Skin of body (tissue), 2 donors: ENCODE measurements around the gene MAP2K2. TPM values are rescaled to one million over a fixed set of nuclear protein-coding genes. Genes with fewer than 3 reads are reported as not detected.

Source experiments
- DNase-seq: peaks from one replicate; lab custom pipeline; 2025; lab: John Stamatoyannopoulos, UW
- total RNA-seq: library from RNA; depleted of rRNA; stranded (reverse); fragments of >200 nt; gene quantifications from one replicate; pipeline ENCODE4 v1.2.3, GENCODE V29; 2014

The MAP2K2 gene
- total RNA-seq, 1 donor from 2014 or later, result 54.5 TPM

DNA sequence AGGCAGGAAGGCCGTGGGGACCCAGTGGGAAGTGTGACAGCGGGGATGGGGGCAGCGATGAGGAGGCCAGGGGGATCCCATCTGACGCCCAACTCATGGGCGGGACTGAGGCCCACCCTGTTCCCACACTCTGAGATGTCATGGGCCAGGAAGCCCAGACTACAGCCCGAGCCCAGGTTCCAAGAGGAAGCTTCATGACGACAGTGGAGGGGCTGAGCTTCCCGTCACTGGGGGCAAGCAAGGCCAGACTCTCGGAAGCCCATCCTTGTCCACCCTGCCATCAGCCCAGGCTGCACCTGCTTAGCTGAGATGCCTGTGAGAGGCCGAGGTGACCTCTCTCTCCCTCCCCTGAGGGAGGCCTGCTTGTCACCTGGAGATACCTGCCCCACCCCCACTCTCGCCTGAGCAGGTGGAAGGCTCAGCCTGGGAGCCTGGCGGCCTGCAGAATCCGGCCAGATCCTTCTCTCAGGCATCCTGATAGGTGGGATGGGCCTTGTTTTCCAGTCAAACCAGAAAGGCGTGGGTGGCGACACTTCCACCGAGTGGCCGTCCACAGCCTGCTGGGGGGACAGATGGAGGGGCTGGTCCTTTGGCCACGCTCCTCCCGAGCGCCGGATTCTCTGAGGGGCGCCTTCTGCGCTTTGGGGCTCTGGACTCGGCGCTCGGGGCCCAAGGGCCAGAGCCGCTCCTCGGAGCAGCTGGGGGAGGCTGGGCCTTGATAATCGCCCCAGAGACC, 62.1 kb downstream of the MAP2K2 start:
- DNase-seq, result no peak

DNA sequence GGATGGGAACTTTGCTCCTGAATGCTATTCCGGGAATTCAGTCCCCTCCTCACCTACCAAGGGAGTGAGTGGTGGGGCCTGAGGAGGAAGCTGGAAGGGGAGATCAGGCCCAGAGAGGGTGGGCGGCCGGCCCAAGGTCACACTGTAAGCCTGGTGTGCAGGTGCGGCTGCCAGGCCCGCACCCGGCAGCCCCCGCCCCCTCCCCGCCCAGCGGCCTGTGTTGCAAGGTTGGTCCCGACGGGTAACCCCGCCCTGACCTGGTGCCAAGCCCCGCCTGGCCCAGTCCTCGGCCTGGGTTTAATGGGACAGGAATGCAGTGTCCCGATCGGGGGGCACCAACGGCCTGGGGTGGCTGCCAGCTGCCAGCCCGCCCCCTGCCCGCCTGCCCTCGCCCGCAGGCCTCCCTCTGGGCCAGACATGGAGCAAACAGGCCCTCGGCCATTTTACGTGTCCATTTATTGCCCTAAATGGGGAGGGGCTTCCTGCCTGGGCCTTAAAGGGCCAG, 62.7 kb downstream of the MAP2K2 start:
- DNase-seq, result no peak

DNA sequence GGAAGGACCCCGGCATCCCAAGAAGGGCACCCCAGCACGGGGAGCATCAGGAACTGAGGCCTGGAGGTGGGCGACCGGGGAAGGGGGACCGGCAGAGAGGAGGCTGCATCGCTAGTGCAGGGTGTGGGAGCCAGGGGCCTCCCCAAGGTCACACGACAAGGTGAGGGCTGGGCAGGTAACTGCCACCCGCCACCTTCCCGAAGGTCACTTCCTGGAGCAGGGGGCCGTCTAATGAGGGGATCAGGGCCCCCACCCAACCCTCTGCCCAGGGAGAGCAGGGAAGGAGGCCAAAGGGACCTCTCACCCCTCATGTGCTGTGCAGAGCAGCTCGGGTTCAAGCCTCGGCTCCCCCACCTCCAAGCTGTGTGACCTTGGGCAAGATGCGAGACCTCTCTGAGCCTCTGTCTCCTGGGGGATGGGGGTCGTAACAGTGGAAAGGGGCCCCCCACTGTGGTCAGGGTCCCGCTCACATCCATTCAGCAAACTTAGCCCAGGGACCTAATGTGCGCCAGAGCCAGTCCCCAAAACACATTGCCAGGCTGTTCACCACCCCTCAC, 63.2 kb downstream of the MAP2K2 start:
- no peak for DNase-seq

DNA sequence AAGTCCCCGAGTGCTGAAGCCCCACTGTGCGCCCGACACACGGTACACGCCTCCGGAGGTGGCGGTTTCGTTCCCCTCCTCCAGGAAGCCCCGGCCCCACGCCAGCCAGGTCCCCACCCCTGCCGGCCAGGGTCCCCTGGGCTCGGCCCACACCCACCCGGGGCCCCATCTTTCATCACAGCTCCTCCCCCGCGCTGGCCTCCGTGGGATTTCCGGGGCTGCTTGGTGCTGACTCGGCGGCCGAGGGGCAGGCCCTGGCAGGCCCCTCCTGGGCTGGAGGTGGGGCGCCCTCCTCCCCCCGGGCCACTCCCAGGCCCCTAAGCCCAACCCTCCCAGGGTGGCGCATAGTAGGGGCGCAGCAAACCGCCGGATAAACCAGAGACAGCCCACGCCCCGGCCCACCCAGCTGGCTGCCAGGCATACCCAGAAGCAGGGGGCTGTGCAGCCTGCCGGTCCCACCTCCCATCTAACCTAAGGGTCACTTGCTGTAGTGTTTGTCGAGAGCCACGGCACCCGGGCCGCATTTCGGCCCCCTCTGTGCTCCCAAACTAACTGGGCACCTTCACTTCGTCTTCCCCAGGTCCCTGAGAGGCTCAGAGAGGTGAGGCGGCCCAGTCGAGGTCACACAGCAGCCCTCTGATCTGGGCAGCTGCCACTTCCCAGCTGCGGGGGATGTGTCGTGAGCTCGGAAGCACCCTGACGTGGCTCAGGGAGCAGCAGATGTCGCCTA, 63.9 kb downstream of the MAP2K2 start:
- no peak for DNase-seq

DNA sequence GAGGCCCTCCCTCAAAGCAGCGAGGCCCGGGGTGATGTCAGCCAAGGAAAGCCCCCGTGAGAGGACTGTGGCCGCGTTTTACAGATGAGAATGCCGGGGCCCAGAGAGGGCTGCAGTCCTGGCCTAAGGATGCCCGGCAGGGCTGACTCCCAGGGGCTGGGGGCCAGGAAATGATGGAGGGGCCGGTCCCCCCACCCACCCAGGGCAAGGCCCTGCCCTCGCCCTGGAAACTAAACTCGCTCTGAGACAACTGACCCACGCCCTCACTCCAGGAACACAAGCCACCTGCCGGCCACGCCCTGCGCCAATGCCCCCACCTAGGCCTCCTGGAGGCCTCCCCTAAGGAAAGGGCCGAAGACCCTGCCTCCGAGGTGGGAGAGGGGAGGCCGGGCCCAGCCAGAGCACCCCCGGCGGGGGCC, 64.5 kb downstream of the MAP2K2 start:
- no peak for DNase-seq

DNA sequence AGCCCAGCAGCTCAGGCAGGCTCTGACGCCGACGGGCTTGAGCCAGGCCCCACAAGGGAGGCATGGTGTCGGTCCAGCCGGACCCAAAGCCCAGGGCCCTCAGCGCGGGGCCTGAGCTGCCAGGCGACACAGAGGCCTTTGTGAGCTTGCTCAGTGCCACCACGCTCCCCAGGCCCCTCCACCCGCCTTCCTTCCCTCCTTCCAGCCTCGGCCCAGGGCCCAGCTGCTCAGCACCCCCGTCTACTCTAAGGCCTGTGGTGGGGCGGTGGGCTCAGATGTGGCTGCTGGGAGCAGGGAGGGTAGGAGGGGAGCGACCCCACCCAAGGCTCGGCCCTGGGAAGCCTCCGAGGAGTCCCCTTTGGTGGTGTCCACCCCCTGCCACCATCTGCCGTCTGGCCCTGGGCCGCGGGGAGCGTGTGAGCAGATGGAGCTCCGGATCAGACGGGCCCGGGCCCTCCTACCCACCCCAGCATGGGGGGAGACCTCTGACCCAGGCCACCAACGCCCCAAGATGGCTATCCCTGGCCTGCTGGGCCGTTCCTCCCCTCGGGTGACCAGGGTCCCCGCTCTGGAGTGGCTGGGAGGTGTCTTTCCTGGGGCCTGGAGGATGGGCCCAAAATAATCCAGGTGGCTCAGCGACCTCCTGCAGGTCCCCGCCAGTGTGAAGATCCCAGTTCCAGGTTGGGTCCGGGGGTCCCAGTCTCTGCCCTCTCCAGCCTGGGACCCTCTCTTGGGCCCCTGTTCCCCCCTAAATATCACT, 65.0 kb downstream of the MAP2K2 start:
- DNase-seq, result no peak

GRCh38 chr19:4057931-4058692, 65.8 kb downstream of the MAP2K2 start:
- no peak for DNase-seq

GRCh38 chr19:4055209-4055552, 68.7 kb downstream of the MAP2K2 start:
- no peak for DNase-seq

DNA sequence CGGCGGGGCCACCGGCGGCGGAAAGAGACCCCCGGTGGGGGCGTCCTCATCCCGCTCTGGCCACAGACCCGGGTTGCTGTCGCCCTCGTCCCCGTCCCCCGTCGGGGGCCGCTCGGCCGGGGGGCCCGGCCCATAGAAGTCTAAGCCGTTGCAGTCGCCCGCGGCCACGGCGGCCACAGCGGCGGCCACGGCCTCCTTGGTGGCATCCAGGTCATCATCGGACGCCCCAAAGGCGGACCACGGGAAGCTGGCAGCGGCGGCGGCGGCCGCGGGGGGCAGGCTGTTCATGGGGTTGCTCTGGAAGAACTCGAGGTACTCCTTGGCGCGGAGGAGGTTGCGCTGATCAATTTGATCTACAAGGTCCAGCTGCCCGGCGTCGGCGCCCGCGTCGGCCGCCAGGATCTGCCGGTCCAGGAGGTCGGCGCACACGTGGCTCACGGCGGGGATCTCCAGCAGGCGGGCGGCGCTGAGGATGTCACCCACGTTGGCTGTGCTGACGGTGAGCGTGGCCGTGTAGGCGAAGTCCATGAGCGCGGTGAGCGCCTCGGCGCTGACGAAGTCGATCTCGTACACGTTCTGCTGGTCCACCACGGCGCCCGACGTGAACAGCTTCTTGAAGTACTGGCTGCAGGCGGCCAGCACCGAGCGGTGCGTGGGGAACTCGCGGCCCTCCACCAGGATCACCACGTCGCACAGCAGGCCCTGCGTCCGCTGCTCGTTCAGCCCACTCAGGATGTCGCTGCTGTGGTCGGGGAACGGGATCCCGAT, 69.3 kb downstream of the MAP2K2 start:
- DNase-seq, result no peak

GRCh38 chr19:4053423-4054324, 70.2 kb downstream of the MAP2K2 start:
- no peak for DNase-seq

GRCh38 chr19:4052993-4053422, 70.9 kb downstream of the MAP2K2 start:
- no peak for DNase-seq

DNA sequence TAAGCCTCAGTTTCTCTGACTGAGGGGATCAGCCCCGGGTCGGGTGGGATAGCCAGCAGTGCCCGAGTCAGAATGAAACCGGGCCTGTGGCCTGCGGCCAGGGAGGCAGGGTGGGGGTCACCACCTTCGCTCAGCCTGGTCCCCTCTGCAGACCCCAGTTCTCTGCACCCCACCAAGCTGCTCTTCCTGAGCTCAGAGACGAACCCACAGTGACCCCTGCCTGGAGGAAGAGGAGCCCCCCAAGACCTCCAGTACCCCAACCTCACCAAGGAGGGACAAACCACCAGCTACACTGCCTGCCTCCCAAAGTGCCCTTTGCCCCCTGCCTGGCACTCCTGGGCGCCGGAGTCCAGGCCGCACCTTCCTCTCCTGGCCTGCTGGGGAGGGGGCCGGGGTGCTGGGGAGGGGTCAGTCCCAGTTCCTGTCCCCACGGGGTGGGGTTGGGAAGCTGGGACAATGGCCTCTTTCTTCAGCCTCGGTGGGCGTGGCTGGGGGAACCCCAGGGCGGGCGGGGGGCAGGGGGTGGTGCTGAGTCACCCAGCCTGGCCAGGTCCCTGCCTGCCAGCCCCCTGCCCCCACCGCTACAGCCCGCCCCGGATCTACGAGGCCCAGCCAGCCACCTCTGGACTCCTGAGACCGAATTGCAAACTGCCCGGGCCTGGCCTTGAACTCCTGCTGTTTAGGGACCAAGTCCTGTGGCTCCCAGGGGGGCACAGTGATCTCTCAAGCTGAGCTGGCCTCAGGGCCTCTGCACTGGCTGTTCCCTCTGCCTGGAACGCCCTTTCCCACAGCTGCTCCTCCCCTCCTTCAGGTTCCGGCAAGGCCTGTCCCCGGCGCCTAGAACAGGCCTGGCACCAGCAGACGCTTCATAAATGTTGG, 71.6 kb downstream of the MAP2K2 start:
- no peak for DNase-seq

DNA sequence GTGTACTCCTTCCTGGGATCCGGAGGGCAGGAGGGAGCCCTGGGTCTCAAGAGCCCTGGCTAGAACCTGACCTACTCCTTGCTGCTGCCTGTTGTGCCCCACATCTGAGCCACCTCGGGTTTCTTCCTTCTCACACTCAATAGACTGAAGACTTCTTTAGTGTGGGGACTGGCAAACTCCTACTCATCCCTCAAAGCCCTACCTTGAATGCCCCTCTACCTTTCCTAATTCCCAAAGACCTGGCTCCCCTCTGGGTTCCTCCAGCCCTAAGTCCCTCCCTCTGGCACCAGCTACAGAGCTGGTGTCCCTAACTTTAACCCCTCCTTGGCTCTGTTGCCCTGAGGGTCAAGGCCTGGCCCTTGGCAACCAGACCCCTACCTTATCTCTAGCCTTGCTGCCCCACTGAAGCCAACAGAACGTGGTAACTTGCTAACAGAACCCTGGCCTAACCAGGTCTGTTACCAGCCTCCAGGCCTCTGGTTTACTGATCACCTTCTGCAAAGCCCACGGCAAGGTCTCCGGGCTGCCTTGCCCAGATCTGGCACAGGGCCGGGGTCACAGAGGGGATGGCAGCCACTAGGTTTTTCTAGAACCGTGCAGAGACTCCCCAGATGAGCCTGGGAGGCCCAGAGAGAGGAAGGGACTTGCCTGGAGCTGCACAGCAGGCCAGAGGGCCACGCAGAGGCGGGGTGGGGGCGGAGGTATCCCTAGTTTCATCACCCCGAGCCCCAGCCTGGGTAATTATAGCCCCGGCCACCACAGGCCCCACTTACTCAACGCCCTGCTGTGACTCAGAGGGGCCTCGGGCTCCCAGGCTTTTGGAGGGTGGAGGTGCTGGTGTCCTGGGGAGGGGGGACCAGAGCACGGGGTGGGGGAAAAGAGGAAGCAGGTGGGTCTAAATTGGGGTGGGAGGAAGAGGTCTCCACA, 72.5 kb downstream of the MAP2K2 start:
- DNase-seq, result no peak

GRCh38 chr19:4049432-4049831, 74.5 kb downstream of the MAP2K2 start:
- no peak for DNase-seq

- DNase-seq, result no peak
Observed at GRCh38 chr19:4046946-4047683, 76.8 kb downstream of the MAP2K2 start.

DNA sequence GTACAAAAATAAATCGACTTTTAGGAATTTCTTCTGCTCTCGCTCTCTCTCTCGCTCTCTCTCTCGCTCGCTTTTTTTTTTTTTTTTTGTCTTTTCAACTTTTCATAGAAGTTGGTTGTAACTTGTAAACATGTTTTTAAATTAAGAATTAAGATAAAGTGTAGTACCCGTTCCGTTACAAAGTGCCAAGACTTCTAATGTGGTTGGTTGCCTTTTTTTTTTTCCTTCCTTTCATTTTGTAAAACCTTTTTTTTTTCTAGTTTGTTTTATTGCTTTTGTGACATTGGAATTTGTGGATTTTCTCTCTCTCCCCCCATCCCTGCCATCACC, 77.6 kb downstream of the MAP2K2 start:
- DNase-seq, result no peak
